Suprapubic skin (tissue), 4 donors: Measurements from ENCODE around the gene OR2AG2.

Experiments used
- POLR2A ChIP-seq, 2 donors: fragments of 450-650 bp; IDR thresholded peaks; one replicate each; pipeline ENCODE4 v1.6.1; 2017; ENCODE audit warnings: antibody characterized with exemption in 2 of 2, mild to moderate bottlenecking in 2 of 2, moderate library complexity in 2 of 2
- POLR2AphosphoS5 ChIP-seq, 3 donors: sonication (generic); formaldehyde crosslinking; IDR thresholded peaks; one replicate each; pipeline ENCODE4 v1.6.1; 2017; ENCODE audit warnings: antibody characterized with exemption in 3 of 3
- TF ChIP-seq, protein P1 (sequence below), 2 donors: fragments of 200-600 bp in 1 of 2; fragments of 450-650 bp in 1 of 2; sonication (generic) in 1 of 2; IDR thresholded peaks; one replicate each; pipeline ENCODE4 v1.5.1; 2016 to 2019; ENCODE audit warnings: antibody characterized with exemption in 2 of 2, mild to moderate bottlenecking in 1 of 2, moderate library complexity in 1 of 2

GRCh38 chr11:6738590-6738989, 33.2 kb downstream of the OR2AG2 start:
- TF ChIP-seq, protein P1, sequence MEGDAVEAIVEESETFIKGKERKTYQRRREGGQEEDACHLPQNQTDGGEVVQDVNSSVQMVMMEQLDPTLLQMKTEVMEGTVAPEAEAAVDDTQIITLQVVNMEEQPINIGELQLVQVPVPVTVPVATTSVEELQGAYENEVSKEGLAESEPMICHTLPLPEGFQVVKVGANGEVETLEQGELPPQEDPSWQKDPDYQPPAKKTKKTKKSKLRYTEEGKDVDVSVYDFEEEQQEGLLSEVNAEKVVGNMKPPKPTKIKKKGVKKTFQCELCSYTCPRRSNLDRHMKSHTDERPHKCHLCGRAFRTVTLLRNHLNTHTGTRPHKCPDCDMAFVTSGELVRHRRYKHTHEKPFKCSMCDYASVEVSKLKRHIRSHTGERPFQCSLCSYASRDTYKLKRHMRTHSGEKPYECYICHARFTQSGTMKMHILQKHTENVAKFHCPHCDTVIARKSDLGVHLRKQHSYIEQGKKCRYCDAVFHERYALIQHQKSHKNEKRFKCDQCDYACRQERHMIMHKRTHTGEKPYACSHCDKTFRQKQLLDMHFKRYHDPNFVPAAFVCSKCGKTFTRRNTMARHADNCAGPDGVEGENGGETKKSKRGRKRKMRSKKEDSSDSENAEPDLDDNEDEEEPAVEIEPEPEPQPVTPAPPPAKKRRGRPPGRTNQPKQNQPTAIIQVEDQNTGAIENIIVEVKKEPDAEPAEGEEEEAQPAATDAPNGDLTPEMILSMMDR (IDR thresholded peaks at IDR 0.05): no peak
- no peak for TF ChIP-seq POLR2A (IDR thresholded peaks at IDR 0.05)
- TF ChIP-seq POLR2AphosphoS5 (IDR thresholded peaks at IDR 0.05): no peak
